Adrenal gland (tissue), 12 donors: ENCODE measurements around the gene PERM1. TPM values are rescaled to one million over a fixed set of nuclear protein-coding genes. Genes with fewer than 3 reads are reported as not detected.

Experiments
- DNase-seq, 7 donors: peaks; one replicate each; pipeline ENCODE4 v3.0.0-alpha.2; 2019 to 2020
- H3K27ac ChIP-seq, 5 donors: fragments of 200-600 bp; sonication (generic) in 4 of 5; 1 replicate in 3 of 5; 2 replicates in 2 of 5; pipeline versions ENCODE4 v1.5.1 to v1.8.0; 2016 to 2020; ENCODE audit warnings: mild to moderate bottlenecking in 1 of 5
- H3K27me3 ChIP-seq: fragments of 200-600 bp; 2 replicates; pipeline ENCODE4 v1.8.0; 2021
- H3K36me3 ChIP-seq, 2 donors: fragments of 200-600 bp; replicated peaks in 1 of 2; 1 replicate in 1 of 2; 2 replicates in 1 of 2; pipeline versions ENCODE4 v1.5.1 to v1.8.0; 2018 to 2022
- H3K4me1 ChIP-seq, 2 donors: fragments of 200-600 bp; replicated peaks in 1 of 2; 1 replicate in 1 of 2; 2 replicates in 1 of 2; pipeline versions ENCODE4 v1.5.1 to v1.8.0; 2018 to 2021
- H3K4me3 ChIP-seq, 4 donors: fragments of 200-600 bp; sonication (generic) in 3 of 4; one replicate each; pipeline ENCODE4 v1.5.1; 2016 to 2018
- H3K9me3 ChIP-seq, 3 donors: fragments of 200-600 bp; sonication (generic) in 1 of 3; replicated peaks in 1 of 3; 1 replicate in 2 of 3; 2 replicates in 1 of 3; pipeline versions ENCODE4 v1.5.1 to v1.8.0; 2016 to 2021
- CTCF ChIP-seq, 6 experiments: fragments of 450-650 bp in 4 of 6; fragments of 200-600 bp in 2 of 6; sonication (generic) in 1 of 6; IDR thresholded peaks; 1 replicate in 5 of 6; 2 replicates in 1 of 6; pipeline versions ENCODE4 v1.5.1 to v1.8.0; 2016 to 2021; ENCODE audit warnings: antibody characterized with exemption in 6 of 6, mild to moderate bottlenecking in 2 of 6, moderate library complexity in 1 of 6
- POLR2A ChIP-seq, 2 donors: fragments of 450-650 bp; IDR thresholded peaks; one replicate each; pipeline ENCODE4 v1.6.1; 2017; ENCODE audit warnings: antibody characterized with exemption in 2 of 2, mild to moderate bottlenecking in 2 of 2, moderate library complexity in 1 of 2
- WGBS, 4 donors: extraction: QIAGEN DNeasy Blood & Tissue Kit in 2 of 4; methylation state at CpG; one replicate each; pipeline versions ENCODE4 v1.1.5 to v1.1.7; 2013 to 2017; 5-methylcytosine and 5-hydroxymethylcytosine counted together
- intact Hi-C, 2 donors: fragments of 100-400 bp; cut with DNase I; formaldehyde crosslinking; loops; one replicate each; pipeline versions ENCODE4 v1.14.1 to v1.15.0; 2022 to 2023
- polyA plus RNA-seq, 3 donors: library from polyadenylated mRNA; stranded (reverse); fragments of 200-250 nt in 2 of 3; fragments of 350-450 nt in 1 of 3; fragmentation: Illumina TruSeq in 1 of 3; extraction: RNeasy Lipid Tissue Mini Kit (QIAGEN cat#74804) in 1 of 3; gene quantifications; one replicate each; pipeline ENCODE4 v1.2.3, GENCODE V29; 2013 to 2014
- total RNA-seq, 9 donors: library from RNA; depleted of rRNA in 4 of 9; stranded (reverse); fragments of >200 nt in 4 of 9; fragments of 120-200 nt in 1 of 9; fragmentation: NEBNext Ultra II Directional in 1 of 9; extraction: Animal tissue kit (Norgen Biotek cat#: 25700) in 1 of 9; gene quantifications; one replicate each; pipeline versions ENCODE4 v1.1.0 to v1.2.4, GENCODE V29; 2013 to 2023
- donor health status: healthy with polysubstance abuse.
- donor health status: Bipolar disorder and iron deficiency.
- donor health status: DM: yes; HTN: yes; CAD: no.
- donor health status: DM: no; HTN: no; CAD: no.
- donor health status: DM: no; HTN: no; CAD: no.
- donor health status: DM: yes; HTN: yes; CAD: no.

PERM1 gene
- total and polyA plus RNA-seq, 12 donors = 0.13 to 0.88 (median 0.25) TPM; not detected in 5

- DNase-seq = peak; percentile 60 to 88 (median 78)
- intact Hi-C loops = no loop called here
- 0 to 2% (median 1%) methylated on average over 14 to 95 of the region's 95 CpGs for WGBS, 4 donors
- Histone ChIP-seq H3K4me3 (peak within 1 kb of the TSS in 2 of 4 donors; percentile 26 to 64), H3K9me3 (no peaks in the 10 kb centered on the region), H3K36me3 (no peaks in the 10 kb centered on the region), H3K4me1 (peaks cover 6 to 37% of the 10 kb centered on the region in 2 donors), H3K27ac (peak within 1 kb of the TSS in 4 of 5 donors; percentile 56 to 91 (median 88)), H3K27me3 (peaks cover 64% of the 10 kb centered on the region)
- TF ChIP-seq POLR2A (IDR thresholded peaks at IDR 0.05) (peak; percentile 32 to 71), CTCF (IDR thresholded peaks at IDR 0.05) (no peak)
Observed at GRCh38 chr1:999725-1000356, 17.9 kb upstream of the PERM1 start, which contains the start of gene HES4. HES4 (minus strand) TSS chr1:1000097; CDS start chr1:999973, 124 bp downstream.

- peak in 2 of 7 donors; percentile 10 to 28 for DNase-seq
- intact Hi-C loops = no loop called here
- WGBS, 4 donors = 1 to 3% (median 1%) methylated on average over 5 to 82 of the region's 86 CpGs
- peaks cover 60% of the 10 kb centered on the region for H3K27me3 ChIP-seq
- H3K27ac ChIP-seq = no peak overlapping the region
- TF ChIP-seq CTCF (IDR thresholded peaks at IDR 0.05) = no peak
- TF ChIP-seq POLR2A (IDR thresholded peaks at IDR 0.05) = no peak
- H3K4me3 ChIP-seq = peak overlapping the region in 2 of 4 donors; percentile 5 to 64
- no peaks in the 10 kb centered on the region for H3K9me3 ChIP-seq
- H3K36me3 ChIP-seq = no peaks in the 10 kb centered on the region
- peaks cover 4 to 32% of the 10 kb centered on the region in 2 donors for H3K4me1 ChIP-seq
Observed at GRCh38 chr1:998995-999724, 17.3 kb upstream of the PERM1 start.

DNA sequence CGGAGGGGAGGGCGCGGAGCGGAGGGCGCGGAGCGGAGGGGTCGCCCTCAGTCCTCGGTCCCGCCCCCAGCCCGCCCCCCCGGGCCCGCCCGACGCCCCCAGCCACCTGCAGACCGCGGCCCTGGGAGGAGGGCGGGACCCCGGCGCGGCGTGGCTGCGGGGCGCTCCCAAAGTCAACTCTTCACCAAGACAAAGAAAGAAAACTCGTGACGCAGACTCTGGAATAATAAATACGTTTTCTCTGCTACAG is 16.8 kb upstream of the PERM1 start:
- H3K4me3 ChIP-seq = peak overlapping the region in 1 of 4 donors; percentile 64
- intact Hi-C loops = no loop called here
- H3K27me3 ChIP-seq = peaks cover 56% of the 10 kb centered on the region
- TF ChIP-seq POLR2A (IDR thresholded peaks at IDR 0.05) (no peak), CTCF (IDR thresholded peaks at IDR 0.05) (no peak)
- peaks cover 4 to 32% of the 10 kb centered on the region in 2 donors for H3K4me1 ChIP-seq
- no peaks in the 10 kb centered on the region for H3K9me3 ChIP-seq
- WGBS, 4 donors = 0 to 1% (median 0%) methylated on average over 1 to 27 of the region's 27 CpGs; no CpG with 5 or more reads in 1 of the 4 donors
- no peak for DNase-seq
- no peaks in the 10 kb centered on the region for H3K36me3 ChIP-seq
- H3K27ac ChIP-seq = no peak overlapping the region

GRCh38 chr1:997993-998744 is 16.3 kb upstream of the PERM1 start:
- 9 to 22% methylated on average over 66 to 75 of the region's 75 CpGs; no CpG with 5 or more reads in 2 of the 4 donors for WGBS, 4 donors
- Histone ChIP-seq H3K27ac (no peak overlapping the region), H3K4me3 (peak overlapping the region in 1 of 4 donors; percentile 64), H3K4me1 (peaks cover 4 to 32% of the 10 kb centered on the region in 2 donors), H3K9me3 (no peaks in the 10 kb centered on the region), H3K36me3 (no peaks in the 10 kb centered on the region), H3K27me3 (peaks cover 52% of the 10 kb centered on the region)
- peak in 1 of 7 donors; percentile 21 for DNase-seq
- intact Hi-C loops = no loop called here
- TF ChIP-seq CTCF (IDR thresholded peaks at IDR 0.05) = no peak
- TF ChIP-seq POLR2A (IDR thresholded peaks at IDR 0.05) = no peak
